Parathyroid adenoma (tissue), 2 donors: Measurements from ENCODE around the gene SMARCA2.

Experiments
- H2AFZ ChIP-seq: fragments of 300-600 bp; sonication (generic); one replicate; pipeline ENCODE4 v1.7.0; 2017; ENCODE audit warnings: antibody characterized with exemption, mild to moderate bottlenecking
- H3K27ac ChIP-seq: fragments of 300-600 bp; sonication (generic); one replicate; pipeline ENCODE4 v1.7.0; 2017
- H3K27me3 ChIP-seq: fragments of 300-600 bp; sonication (generic); one replicate; pipeline ENCODE4 v1.7.0; 2017; ENCODE audit warnings: low read length; ENCODE audit not compliant: control insufficient read depth, insufficient read depth
- H3K36me3 ChIP-seq: fragments of 300-600 bp; sonication (generic); one replicate; pipeline ENCODE4 v1.7.0; 2017; ENCODE audit warnings: low read length; ENCODE audit not compliant: control insufficient read depth, insufficient read depth
- H3K4me1 ChIP-seq: fragments of 300-600 bp; sonication (generic); one replicate; pipeline ENCODE4 v1.7.0; 2017; ENCODE audit warnings: control low read depth
- H3K4me2 ChIP-seq: fragments of 300-600 bp; sonication (generic); one replicate; pipeline ENCODE4 v1.7.0; 2017; ENCODE audit warnings: low read length
- H3K4me3 ChIP-seq: fragments of 300-600 bp; sonication (generic); one replicate; pipeline ENCODE4 v1.7.0; 2017; ENCODE audit warnings: low read depth, low read length
- H3K79me2 ChIP-seq: fragments of 300-600 bp; sonication (generic); one replicate; pipeline ENCODE4 v1.7.0; 2017; ENCODE audit warnings: control low read depth
- H3K9ac ChIP-seq: fragments of 300-600 bp; sonication (generic); one replicate; pipeline ENCODE4 v1.7.0; 2017; ENCODE audit warnings: mild to moderate bottlenecking
- H3K9me3 ChIP-seq: fragments of 300-600 bp; sonication (generic); one replicate; pipeline ENCODE4 v1.7.0; 2017; ENCODE audit warnings: low read length; ENCODE audit not compliant: control insufficient read depth
- TF ChIP-seq, protein P1 (sequence below): fragments of 300-600 bp; sonication (generic); IDR thresholded peaks from one replicate; pipeline ENCODE4 v1.7.0; 2017; ENCODE audit warnings: antibody characterized with exemption, mild to moderate bottlenecking
- donor health status: primary hyperparathyroidism.

SMARCA2 gene

DNA sequence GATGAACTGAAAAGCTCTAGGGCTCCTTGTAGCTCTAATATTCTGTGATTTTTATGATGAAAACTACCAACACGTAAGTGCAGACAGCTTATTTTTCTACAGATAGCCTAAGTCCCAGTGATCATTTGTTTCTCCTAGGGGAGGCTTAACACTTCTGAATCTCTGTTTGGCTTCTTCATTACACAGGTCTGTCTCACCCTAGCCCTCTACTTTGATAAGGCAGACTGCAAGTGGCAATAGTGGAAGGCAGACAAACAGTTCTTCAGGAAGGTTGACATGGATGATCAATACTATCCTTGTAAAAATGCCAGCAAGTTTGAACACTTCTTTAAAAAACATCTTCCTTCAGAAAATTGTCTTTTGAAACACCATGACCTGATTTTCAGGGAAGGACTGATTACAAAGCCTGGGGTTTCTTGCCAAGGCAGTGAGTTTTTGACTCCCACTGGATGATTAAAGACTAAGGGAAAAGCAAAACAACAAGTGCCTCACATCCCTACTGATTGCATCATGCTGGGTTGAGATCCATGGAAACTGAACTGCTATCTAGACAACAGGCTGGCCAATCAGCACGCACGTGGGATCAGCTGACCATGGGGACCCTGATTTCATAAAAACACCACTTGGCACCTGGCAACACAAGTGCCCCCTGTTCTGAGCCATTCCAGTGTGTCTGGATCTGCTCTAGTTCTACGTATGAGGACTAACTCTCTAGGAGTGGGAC, 212.2 kb downstream of the SMARCA2 start:
- H3K9ac ChIP-seq = no peak overlapping the region
- no peak overlapping the region for H2AFZ ChIP-seq
- no peak overlapping the region for H3K4me3 ChIP-seq
- H3K27me3 ChIP-seq = no peaks in the 10 kb centered on the region
- no peaks in the 10 kb centered on the region for H3K9me3 ChIP-seq
- H3K27ac ChIP-seq = no peak overlapping the region
- H3K4me2 ChIP-seq = no peak overlapping the region
- TF ChIP-seq, protein P1, sequence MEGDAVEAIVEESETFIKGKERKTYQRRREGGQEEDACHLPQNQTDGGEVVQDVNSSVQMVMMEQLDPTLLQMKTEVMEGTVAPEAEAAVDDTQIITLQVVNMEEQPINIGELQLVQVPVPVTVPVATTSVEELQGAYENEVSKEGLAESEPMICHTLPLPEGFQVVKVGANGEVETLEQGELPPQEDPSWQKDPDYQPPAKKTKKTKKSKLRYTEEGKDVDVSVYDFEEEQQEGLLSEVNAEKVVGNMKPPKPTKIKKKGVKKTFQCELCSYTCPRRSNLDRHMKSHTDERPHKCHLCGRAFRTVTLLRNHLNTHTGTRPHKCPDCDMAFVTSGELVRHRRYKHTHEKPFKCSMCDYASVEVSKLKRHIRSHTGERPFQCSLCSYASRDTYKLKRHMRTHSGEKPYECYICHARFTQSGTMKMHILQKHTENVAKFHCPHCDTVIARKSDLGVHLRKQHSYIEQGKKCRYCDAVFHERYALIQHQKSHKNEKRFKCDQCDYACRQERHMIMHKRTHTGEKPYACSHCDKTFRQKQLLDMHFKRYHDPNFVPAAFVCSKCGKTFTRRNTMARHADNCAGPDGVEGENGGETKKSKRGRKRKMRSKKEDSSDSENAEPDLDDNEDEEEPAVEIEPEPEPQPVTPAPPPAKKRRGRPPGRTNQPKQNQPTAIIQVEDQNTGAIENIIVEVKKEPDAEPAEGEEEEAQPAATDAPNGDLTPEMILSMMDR = no peak
- no peaks in the 10 kb centered on the region for H3K36me3 ChIP-seq
- H3K79me2 ChIP-seq = no peaks in the 10 kb centered on the region
- H3K4me1 ChIP-seq = no peaks in the 10 kb centered on the region

DNA sequence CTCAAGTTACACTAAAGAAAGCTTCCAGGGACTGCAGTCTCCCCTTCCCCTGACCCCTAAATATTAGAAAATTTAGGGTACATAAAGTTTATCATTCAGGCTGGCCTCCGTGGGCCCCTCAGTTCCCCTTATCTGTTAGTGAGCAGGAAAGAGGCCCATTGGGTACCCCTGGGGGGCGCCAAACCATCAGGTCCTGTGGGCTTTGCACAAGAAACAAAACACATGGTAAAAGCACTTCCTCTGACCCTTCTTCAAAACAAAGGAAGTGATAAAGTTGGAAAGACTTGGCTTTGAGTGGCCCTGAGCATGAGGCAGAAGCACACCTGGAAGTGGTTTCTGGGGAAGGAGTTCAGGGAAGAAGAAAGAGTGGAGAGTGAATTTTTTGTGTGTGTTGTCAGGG, 213.0 kb downstream of the SMARCA2 start:
- H3K27me3 ChIP-seq = no peaks in the 10 kb centered on the region
- TF ChIP-seq, protein P1 = peak; percentile 34
- no peak overlapping the region for H3K4me3 ChIP-seq
- H3K4me2 ChIP-seq = no peak overlapping the region
- no peaks in the 10 kb centered on the region for H3K36me3 ChIP-seq
- H2AFZ ChIP-seq = no peak overlapping the region
- no peaks in the 10 kb centered on the region for H3K9me3 ChIP-seq
- no peak overlapping the region for H3K27ac ChIP-seq
- H3K79me2 ChIP-seq = no peaks in the 10 kb centered on the region
- no peaks in the 10 kb centered on the region for H3K4me1 ChIP-seq
- no peak overlapping the region for H3K9ac ChIP-seq

GRCh38 chr9:2228641-2229040, 213.5 kb downstream of the SMARCA2 start:
- Histone ChIP-seq H3K9ac (no peak overlapping the region), H3K27me3 (no peaks in the 10 kb centered on the region), H3K36me3 (no peaks in the 10 kb centered on the region), H3K4me1 (no peaks in the 10 kb centered on the region), H3K4me2 (no peak overlapping the region), H3K9me3 (no peaks in the 10 kb centered on the region), H3K4me3 (no peak overlapping the region), H3K79me2 (no peaks in the 10 kb centered on the region), H3K27ac (no peak overlapping the region), H2AFZ (no peak overlapping the region)
- TF ChIP-seq, protein P1 = no peak

GRCh38 chr9:2229109-2229721, 214.1 kb downstream of the SMARCA2 start:
- no peak overlapping the region for H3K4me3 ChIP-seq
- no peak overlapping the region for H3K4me2 ChIP-seq
- H3K4me1 ChIP-seq = no peaks in the 10 kb centered on the region
- no peaks in the 10 kb centered on the region for H3K27me3 ChIP-seq
- H3K27ac ChIP-seq = no peak overlapping the region
- H3K36me3 ChIP-seq = no peaks in the 10 kb centered on the region
- H3K79me2 ChIP-seq = no peaks in the 10 kb centered on the region
- H3K9ac ChIP-seq = no peak overlapping the region
- TF ChIP-seq, protein P1 = no peak
- H2AFZ ChIP-seq = no peak overlapping the region
- no peaks in the 10 kb centered on the region for H3K9me3 ChIP-seq

DNA sequence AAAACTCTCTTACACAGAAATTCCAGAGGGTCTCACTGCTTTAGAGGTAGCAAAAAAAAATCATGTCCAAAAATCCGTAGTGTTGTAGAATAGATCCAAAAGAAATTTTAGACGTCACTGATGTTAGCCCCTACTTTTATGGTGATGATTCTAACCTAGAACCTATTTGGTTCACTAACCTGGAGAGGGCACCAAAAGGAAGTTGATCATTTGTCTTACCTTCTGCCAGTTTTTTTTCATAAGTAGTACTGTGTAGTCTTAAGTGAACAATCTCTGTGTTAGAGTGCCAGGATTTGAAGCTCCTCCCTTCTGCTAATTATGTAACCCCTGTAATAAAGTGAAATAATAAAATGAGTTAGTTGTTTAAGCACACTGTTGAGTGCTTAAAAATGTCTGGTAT, 215.2 kb downstream of the SMARCA2 start:
- no peak overlapping the region for H3K27ac ChIP-seq
- no peaks in the 10 kb centered on the region for H3K4me1 ChIP-seq
- no peaks in the 10 kb centered on the region for H3K79me2 ChIP-seq
- no peaks in the 10 kb centered on the region for H3K36me3 ChIP-seq
- no peak overlapping the region for H2AFZ ChIP-seq
- no peak overlapping the region for H3K9ac ChIP-seq
- H3K9me3 ChIP-seq = no peaks in the 10 kb centered on the region
- H3K4me2 ChIP-seq = no peak overlapping the region
- TF ChIP-seq, protein P1 = no peak
- H3K27me3 ChIP-seq = no peaks in the 10 kb centered on the region
- H3K4me3 ChIP-seq = no peak overlapping the region
